HepG2 (cell line): ENCODE measurements around the gene RANBP3. TPM values are rescaled to one million over a fixed set of nuclear protein-coding genes. Genes with fewer than 3 reads are reported as not detected.

Source experiments
- ATAC-seq: fragments of 200-7000 bp; cut with Tn5 transposase; 3 replicates; pipeline ENCODE4 v1.9.1; 2020; ENCODE audit warnings: mild to moderate bottlenecking, moderate library complexity
- BruUV-seq: library from RNA; stranded (reverse); fragments of 400-500 nt; replicated peaks from 2 replicates; lab custom pipeline; 2021; lab: Mats Ljungman, UMichigan
- CTCF ChIA-PET: fragments of 300-600 bp; formaldehyde crosslinking; extraction: SDS; loops from one replicate; lab custom pipeline; 2021; ENCODE audit warnings: low total read pairs, inconsistent platforms, low intra/inter-chr PET ratio; lab: Yijun Ruan, JAX
- POLR2A ChIA-PET: fragments of 350-600 bp; sonication (Branson Sonifier 250); formaldehyde crosslinking; loops from one replicate; lab custom pipeline; 2020; ENCODE audit warnings: antibody characterized with exemption, inconsistent platforms; lab: Yijun Ruan, JAX
- DNase-seq: peaks from one replicate; pipeline ENCODE4 v3.0.0-alpha.2; 2015; ENCODE audit warnings: low spot score
- FAIRE-seq: peaks from 3 replicates; lab custom pipeline; 2011; peaks lifted over from hg19 to GRCh38; lab: Jason Lieb, UNC
- H2AFZ ChIP-seq: one replicate; pipeline ENCODE4 v1.6.1; 2011; ENCODE audit warnings: low read length, inconsistent platforms
- H3K27ac ChIP-seq: fragments of 300-600 bp; 3 replicates; pipeline ENCODE4 v1.8.0; 2011; ENCODE audit warnings: mixed run types, mild to moderate bottlenecking, mixed read lengths, low read length, inconsistent platforms; ENCODE audit not compliant: insufficient read depth; ENCODE audit errors: extremely low read length
- H3K27me3 ChIP-seq, 2 experiments: fragments of 200-600 bp in 1 of 2; 2 replicates in 1 of 2; 3 replicates in 1 of 2; pipeline versions ENCODE4 v1.6.0 to v1.8.0; 2011; ENCODE audit warnings: low read length in 2 of 2, mild to moderate bottlenecking in 2 of 2, moderate library complexity in 2 of 2, inconsistent platforms in 1 of 2; ENCODE audit not compliant: insufficient read depth in 2 of 2, control insufficient read depth in 1 of 2
- H3K36me3 ChIP-seq, 2 experiments: fragments of 200-600 bp in 1 of 2; replicated peaks in 1 of 2; 2 replicates in 1 of 2; 3 replicates in 1 of 2; pipeline versions ENCODE4 v1.5.1 to v1.8.0; 2011; ENCODE audit warnings: low read length in 2 of 2, inconsistent platforms in 1 of 2; ENCODE audit not compliant: insufficient read depth in 2 of 2, control insufficient read depth in 1 of 2
- H3K4me1 ChIP-seq: 2 replicates; pipeline ENCODE4 v1.5.1; 2012; ENCODE audit warnings: low read length, inconsistent platforms; ENCODE audit not compliant: insufficient read depth
- H3K4me2 ChIP-seq: 2 replicates; pipeline ENCODE4 v1.6.0; 2011; ENCODE audit warnings: low read depth, low read length, inconsistent platforms
- H3K4me3 ChIP-seq, 3 experiments: fragments of 200-600 bp in 1 of 3; sonication (generic), shearing (Covaris generic) in 1 of 3; replicated peaks in 1 of 3; 2 replicates each; pipeline ENCODE4 v1.5.1; 2011 to 2016; ENCODE audit warnings: low read length in 3 of 3, inconsistent platforms in 2 of 3, low read depth in 2 of 3, mild to moderate bottlenecking in 2 of 3, control low read depth in 1 of 3, mixed read lengths in 1 of 3; ENCODE audit not compliant: insufficient read depth in 1 of 3
- H3K79me2 ChIP-seq: one replicate; pipeline ENCODE4 v1.6.1; 2011; ENCODE audit warnings: low read length, inconsistent platforms; ENCODE audit not compliant: insufficient read depth
- H3K9ac ChIP-seq: 2 replicates; pipeline ENCODE4 v1.6.0; 2011; ENCODE audit warnings: mild to moderate bottlenecking, low read depth, low read length, inconsistent platforms; ENCODE audit not compliant: insufficient read depth
- H3K9me3 ChIP-seq: 2 replicates; pipeline ENCODE4 v1.5.1; 2012; ENCODE audit warnings: mild to moderate bottlenecking, low read length
- H4K20me1 ChIP-seq: 2 replicates; pipeline ENCODE4 v1.6.0; 2011; ENCODE audit warnings: inconsistent platforms, mild to moderate bottlenecking, low read length, moderate library complexity; ENCODE audit not compliant: insufficient read depth
- GABPA ChIP-seq, 2 experiments: IDR thresholded peaks; 2 replicates each; pipeline ENCODE4 v1.6.1; 2011 to 2016; ENCODE audit warnings: low read depth in 2 of 2, low read length in 1 of 2, missing biosample characterization in 1 of 2, missing genetic modification characterization in 1 of 2
- WGBS: methylation state at CpG from one replicate; pipeline ENCODE4 v1.1.6; 2017; ENCODE audit warnings: low lambda C conversion rate; 5-methylcytosine and 5-hydroxymethylcytosine counted together
- in situ Hi-C: cut with HindIII; loops from 2 replicates; pipeline ENCODE4 v1.10.0; 2017; ENCODE audit warnings: low pct_unique_long_range_greater_than_20kb; ENCODE audit not compliant: extremely low pct_ligation_motif_present
- intact Hi-C: fragments of 100-400 bp; cut with micrococcal nuclease; formaldehyde crosslinking; loops from one replicate; pipeline ENCODE4 v1.10.0; 2022; ENCODE audit not compliant: unreplicated experiment
- polyA plus RNA-seq, 8 experiments: library from polyadenylated mRNA; depleted of rRNA in 3 of 8; stranded (reverse) in 7 of 8; unstranded in 1 of 8; fragments of >200 nt; fragmentation: Illumina TruSeq in 4 of 8; extraction: Trizol in 4 of 8; gene quantifications; 2 replicates each; pipeline versions ENCODE4 v1.2.1 to v1.2.3, GENCODE V29; 2011 to 2016; ENCODE audit warnings: low read depth in 4 of 8, missing spikeins in 1 of 8, mixed read lengths in 1 of 8; ENCODE audit not compliant: insufficient read depth in 1 of 8
- total RNA-seq, 5 experiments: library from RNA; depleted of rRNA; stranded (reverse); fragments of >200 nt; fragmentation: Illumina TruSeq; extraction: Trizol; gene quantifications; 2 replicates each; pipeline ENCODE4 v1.2.3, GENCODE V29; 2016; ENCODE audit warnings: low read depth in 1 of 5
- TF ChIP-seq, protein P1 (sequence below): sonication (generic); formaldehyde crosslinking; IDR thresholded peaks from 2 replicates; pipeline ENCODE4 v1.4.0; 2020; ENCODE audit warnings: missing genetic modification reagents

The RANBP3 gene
- total and polyA plus RNA-seq, 2 of the 13 experiments (the other 11 are each of a cell fraction or from before 2014, with no cell fraction given) = 39.5 to 149 TPM

DNA sequence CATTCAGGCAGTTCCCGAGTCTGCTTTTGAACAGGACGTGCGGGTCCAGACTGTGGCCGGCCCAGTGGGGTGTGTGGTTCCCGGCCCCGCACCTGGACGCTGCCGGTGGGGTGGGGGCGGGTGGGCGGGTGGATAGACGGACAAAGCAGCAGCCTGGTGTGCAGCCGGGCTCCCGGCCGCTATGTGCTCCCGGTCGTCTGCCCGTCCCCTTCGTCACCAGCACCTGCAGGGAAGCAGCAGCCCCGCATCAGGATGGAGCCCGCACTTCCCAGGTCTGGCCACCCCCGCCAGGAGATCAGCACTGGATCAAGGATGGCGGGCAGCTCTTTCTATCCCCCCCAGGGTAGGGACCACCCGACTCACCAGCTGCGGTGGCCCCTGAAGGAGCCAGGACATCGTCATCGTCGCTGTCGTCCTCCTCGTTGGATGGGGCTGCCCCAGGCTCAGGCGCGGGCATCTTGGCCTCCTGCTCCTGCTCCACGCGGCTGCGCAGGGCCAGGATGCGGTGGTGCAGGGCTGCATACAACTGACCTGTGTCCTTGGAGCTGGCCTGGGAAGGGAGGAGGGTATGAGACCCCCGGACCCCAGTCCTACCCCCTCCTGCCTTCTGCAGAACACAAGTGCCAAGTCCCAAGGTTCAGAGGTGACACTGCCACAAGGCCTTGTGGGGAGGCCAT lies 60.4 kb downstream of the RANBP3 start:
- H3K79me2 ChIP-seq = no peaks in the 10 kb centered on the region
- H3K4me2 ChIP-seq = no peak overlapping the region
- FAIRE-seq (no peak), DNase-seq (no peak), ATAC-seq (no peak)
- no peak overlapping the region for H3K9ac ChIP-seq
- peaks cover 38% of the 10 kb centered on the region for H3K4me1 ChIP-seq
- H2AFZ ChIP-seq = no peak overlapping the region
- POLR2A ChIA-PET = no interaction called here
- TF ChIP-seq GABPA (IDR thresholded peaks at IDR 0.05; ENCODE audit: low read depth, low read length) = no peak
- TF ChIP-seq GABPA (CRISPR knock-in tag; IDR thresholded peaks at IDR 0.05; ENCODE audit: low read depth) = no peak
- TF ChIP-seq, protein P1, sequence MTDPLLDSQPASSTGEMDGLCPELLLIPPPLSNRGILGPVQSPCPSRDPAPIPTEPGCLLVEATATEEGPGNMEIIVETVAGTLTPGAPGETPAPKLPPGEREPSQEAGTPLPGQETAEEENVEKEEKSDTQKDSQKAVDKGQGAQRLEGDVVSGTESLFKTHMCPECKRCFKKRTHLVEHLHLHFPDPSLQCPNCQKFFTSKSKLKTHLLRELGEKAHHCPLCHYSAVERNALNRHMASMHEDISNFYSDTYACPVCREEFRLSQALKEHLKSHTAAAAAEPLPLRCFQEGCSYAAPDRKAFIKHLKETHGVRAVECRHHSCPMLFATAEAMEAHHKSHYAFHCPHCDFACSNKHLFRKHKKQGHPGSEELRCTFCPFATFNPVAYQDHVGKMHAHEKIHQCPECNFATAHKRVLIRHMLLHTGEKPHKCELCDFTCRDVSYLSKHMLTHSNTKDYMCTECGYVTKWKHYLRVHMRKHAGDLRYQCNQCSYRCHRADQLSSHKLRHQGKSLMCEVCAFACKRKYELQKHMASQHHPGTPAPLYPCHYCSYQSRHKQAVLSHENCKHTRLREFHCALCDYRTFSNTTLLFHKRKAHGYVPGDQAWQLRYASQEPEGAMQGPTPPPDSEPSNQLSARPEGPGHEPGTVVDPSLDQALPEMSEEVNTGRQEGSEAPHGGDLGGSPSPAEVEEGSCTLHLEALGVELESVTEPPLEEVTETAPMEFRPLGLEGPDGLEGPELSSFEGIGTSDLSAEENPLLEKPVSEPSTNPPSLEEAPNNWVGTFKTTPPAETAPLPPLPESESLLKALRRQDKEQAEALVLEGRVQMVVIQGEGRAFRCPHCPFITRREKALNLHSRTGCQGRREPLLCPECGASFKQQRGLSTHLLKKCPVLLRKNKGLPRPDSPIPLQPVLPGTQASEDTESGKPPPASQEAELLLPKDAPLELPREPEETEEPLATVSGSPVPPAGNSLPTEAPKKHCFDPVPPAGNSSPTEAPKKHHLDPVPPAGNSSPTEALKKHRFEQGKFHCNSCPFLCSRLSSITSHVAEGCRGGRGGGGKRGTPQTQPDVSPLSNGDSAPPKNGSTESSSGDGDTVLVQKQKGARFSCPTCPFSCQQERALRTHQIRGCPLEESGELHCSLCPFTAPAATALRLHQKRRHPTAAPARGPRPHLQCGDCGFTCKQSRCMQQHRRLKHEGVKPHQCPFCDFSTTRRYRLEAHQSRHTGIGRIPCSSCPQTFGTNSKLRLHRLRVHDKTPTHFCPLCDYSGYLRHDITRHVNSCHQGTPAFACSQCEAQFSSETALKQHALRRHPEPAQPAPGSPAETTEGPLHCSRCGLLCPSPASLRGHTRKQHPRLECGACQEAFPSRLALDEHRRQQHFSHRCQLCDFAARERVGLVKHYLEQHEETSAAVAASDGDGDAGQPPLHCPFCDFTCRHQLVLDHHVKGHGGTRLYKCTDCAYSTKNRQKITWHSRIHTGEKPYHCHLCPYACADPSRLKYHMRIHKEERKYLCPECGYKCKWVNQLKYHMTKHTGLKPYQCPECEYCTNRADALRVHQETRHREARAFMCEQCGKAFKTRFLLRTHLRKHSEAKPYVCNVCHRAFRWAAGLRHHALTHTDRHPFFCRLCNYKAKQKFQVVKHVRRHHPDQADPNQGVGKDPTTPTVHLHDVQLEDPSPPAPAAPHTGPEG (CRISPR knock-in tag) = no peak
- H3K27me3 ChIP-seq = no peaks in the 10 kb centered on the region
- BruUV-seq = no TSS peak
- no peaks in the 10 kb centered on the region for H3K9me3 ChIP-seq
- in situ Hi-C loops (no loop called here), intact Hi-C loops (no loop called here)
- no peaks in the 10 kb centered on the region for H4K20me1 ChIP-seq
- H3K27ac ChIP-seq = no peak overlapping the region
- CTCF ChIA-PET = no interaction called here
- peaks cover 30 to 59% of the 10 kb centered on the region in 2 experiments for H3K36me3 ChIP-seq
- 99% methylated on average over 17 of the region's 36 CpGs for WGBS
- H3K4me3 ChIP-seq = no peak overlapping the region
